Activated naive CD4-positive, alpha-beta T cell treated with anti-CD3 and anti-CD28 coated beads, Interleukin-2, amount 50 U/mL, for 24 hours (primary cell): ENCODE data around the gene ABAT.

Experiments used
- H3K27ac Mint-ChIP-seq: one replicate; pipeline ENCODE4 v1.8.0; 2021; ENCODE audit warnings: mild to moderate bottlenecking, mixed read lengths
- H3K27me3 Mint-ChIP-seq: one replicate; pipeline ENCODE4 v1.8.0; 2021; ENCODE audit warnings: mixed read lengths
- H3K36me3 Mint-ChIP-seq: one replicate; pipeline ENCODE4 v1.8.0; 2021; ENCODE audit warnings: mixed read lengths
- H3K4me1 Mint-ChIP-seq: one replicate; pipeline ENCODE4 v1.8.0; 2021; ENCODE audit warnings: mixed read lengths
- H3K4me3 Mint-ChIP-seq: one replicate; pipeline ENCODE4 v1.8.0; 2021; ENCODE audit warnings: mild to moderate bottlenecking, mixed read lengths
- H3K9me3 Mint-ChIP-seq: one replicate; pipeline ENCODE4 v1.8.0; 2021; ENCODE audit warnings: mixed read lengths

Gene ABAT

DNA sequence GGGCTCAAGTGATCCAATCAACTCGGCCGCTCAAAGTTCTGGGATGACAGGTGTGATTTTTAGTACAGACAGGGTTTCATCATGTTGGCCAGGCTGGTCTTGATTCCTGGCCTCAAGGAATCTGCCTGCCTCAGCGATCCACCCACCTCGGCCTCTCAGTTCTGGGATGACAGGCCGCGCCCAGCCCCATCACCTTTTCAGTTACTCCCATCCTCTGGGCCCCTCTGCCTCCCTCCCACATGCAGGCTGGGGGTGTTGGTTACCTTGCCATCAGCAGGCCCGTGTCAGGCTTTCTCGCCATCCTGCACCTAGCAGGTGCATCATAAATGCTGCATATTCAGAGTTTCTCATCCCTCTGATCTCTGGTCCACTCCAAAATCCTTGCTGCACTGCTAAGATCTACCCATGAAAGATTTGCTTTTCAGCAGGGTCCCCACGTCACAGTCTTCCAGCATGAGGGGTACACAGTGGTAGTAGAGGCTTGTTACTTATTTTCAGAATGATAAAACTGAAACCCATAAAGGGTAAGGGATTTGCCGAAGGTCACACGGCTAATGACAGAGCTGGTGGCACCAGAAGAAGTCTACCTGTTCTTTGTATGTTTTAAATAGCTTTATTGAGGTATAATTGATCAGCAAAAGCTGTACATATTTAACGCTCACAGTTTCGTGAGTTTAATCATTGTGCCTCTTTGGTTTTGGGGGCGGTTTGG, 139.8 kb downstream of the ABAT start:
- Mint-ChIP-seq H3K9me3 (no peaks in the 10 kb centered on the region), H3K27me3 (no peaks in the 10 kb centered on the region), H3K4me3 (no peak overlapping the region), H3K27ac (no peak overlapping the region), H3K4me1 (peaks cover 20% of the 10 kb centered on the region), H3K36me3 (peaks cover 22% of the 10 kb centered on the region)

DNA sequence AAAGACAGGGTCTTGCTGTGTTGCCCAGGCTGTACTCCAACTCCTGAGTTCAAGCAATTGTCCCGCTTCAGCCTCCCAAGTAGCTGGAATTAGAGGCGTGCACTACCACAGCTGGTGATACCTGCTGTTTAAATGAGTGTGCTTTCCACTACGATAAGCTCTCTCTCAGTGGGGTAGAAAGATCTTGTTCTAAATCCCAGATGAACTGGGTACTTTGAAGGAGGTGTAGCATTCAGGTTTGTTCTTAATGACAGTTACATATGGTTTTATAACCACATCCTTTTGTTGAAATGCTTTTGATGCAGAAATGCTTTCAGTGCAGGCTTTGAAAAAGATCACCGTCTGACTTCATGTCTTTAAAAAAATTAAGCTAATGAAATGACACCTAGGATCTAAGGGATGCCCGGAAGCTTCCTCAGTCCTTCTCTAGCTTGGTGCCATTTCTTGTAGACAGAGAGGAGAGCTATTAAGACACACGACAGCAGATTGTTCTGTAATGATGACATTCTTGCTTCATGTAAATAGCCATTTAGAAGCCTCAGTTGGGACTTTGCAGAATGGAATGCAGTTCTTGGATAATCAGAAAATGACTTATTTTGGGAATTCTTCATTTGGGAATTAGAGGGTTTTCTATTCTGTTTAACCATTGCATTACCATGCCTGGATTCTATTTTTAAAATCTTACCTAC, 142.7 kb downstream of the ABAT start:
- Mint-ChIP-seq H3K36me3 (peaks cover 26% of the 10 kb centered on the region), H3K4me3 (peak overlapping the region; percentile 30), H3K4me1 (peaks cover 25% of the 10 kb centered on the region), H3K9me3 (no peaks in the 10 kb centered on the region), H3K27ac (peak overlapping the region; percentile 68), H3K27me3 (no peaks in the 10 kb centered on the region)

DNA sequence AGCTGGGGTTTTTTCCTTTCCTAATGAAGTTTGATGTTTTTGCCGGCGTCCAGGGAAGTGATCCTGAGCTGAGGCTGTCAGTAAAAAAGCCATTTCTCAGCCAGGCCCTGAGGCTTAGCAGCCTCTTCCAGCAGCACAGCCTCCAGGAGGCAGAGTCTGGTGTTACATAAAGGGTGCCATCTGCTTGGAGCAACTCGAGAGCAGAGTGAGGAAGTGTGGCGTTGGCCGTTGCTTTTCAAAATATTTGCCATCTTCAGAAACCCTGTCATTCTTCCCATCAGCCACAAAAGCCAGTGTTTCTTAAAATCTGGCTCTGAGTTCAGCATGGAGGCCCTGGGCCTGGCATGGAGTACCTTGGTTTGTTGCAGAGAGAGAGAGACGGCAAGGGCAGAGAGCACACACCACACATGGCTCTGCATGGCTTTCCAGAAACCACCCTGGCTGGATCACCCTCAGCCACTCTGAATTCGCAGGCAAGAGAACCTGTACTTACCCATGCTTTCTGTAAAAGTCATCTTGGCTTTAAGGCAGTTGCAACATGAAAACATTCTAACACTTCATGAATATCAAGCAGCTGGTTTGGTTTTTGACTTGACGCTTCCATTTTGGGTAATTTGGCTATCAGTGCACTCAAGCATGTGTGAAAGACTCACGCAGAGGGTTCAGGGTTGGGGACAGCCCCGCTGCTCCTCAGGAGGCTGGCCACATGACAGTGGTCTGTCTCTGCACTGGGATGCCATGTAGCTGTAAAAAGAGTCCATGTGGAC, 144.3 kb downstream of the ABAT start:
- H3K9me3 Mint-ChIP-seq = no peaks in the 10 kb centered on the region
- H3K27me3 Mint-ChIP-seq = no peaks in the 10 kb centered on the region
- no peak overlapping the region for H3K4me3 Mint-ChIP-seq
- H3K4me1 Mint-ChIP-seq = peaks cover 27% of the 10 kb centered on the region
- H3K27ac Mint-ChIP-seq = no peak overlapping the region
- H3K36me3 Mint-ChIP-seq = peaks cover 23% of the 10 kb centered on the region

DNA sequence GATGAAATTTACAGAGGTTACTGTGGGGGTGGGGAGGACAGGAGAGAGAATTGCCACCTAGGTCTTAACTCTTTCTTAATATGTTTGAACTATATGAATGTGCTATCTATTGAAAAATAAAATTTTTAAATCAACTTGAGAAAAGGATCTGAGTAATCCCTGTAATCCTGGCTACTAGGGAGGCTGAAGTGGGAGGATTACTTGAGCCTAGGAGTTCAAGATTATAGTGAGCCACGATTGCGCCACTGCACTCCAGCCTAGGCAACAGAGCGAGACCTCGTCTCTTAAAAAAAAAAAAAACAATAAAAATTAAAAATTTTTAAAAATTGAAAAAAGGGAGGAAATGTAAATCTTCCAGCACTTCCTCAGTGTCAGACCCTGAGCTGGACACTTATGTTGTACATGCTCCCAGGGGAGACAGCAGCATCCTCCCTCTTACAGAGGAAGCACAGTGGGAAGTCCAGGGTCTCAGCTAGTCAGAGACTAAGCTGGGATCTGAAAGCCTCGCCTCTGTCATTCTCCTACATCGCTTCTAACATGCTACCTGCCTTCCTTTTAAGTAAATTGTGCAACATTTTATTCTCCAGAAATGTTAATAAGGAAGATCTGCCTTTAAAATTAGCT, 145.1 kb downstream of the ABAT start:
- Mint-ChIP-seq H3K27me3 (no peaks in the 10 kb centered on the region), H3K27ac (no peak overlapping the region), H3K4me1 (peaks cover 27% of the 10 kb centered on the region), H3K4me3 (no peak overlapping the region), H3K36me3 (peaks cover 23% of the 10 kb centered on the region), H3K9me3 (no peaks in the 10 kb centered on the region)

DNA sequence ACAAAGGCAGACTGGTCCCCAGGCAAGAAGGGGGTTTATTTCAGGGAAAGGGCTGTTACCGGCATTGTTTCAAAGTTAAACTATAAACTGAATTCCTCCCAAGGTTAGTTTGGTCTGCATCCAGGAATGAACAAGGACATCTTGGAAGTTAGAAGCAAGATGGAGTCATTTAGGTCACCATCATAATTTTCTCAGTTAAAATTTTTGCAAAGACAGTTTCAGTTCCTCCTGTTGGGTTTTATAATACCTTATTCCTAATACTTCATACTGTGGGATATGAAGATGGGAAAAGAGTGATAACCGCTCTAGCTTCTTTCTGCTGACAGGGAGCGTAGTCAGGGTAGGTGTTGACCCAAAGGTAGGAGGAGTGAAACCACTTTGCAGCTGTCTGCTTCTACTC, 148.0 kb downstream of the ABAT start:
- H3K4me3 Mint-ChIP-seq = no peak overlapping the region
- H3K36me3 Mint-ChIP-seq = peaks cover 11% of the 10 kb centered on the region
- H3K9me3 Mint-ChIP-seq = no peaks in the 10 kb centered on the region
- H3K27ac Mint-ChIP-seq = no peak overlapping the region
- peaks cover 16% of the 10 kb centered on the region for H3K4me1 Mint-ChIP-seq
- H3K27me3 Mint-ChIP-seq = no peaks in the 10 kb centered on the region

DNA sequence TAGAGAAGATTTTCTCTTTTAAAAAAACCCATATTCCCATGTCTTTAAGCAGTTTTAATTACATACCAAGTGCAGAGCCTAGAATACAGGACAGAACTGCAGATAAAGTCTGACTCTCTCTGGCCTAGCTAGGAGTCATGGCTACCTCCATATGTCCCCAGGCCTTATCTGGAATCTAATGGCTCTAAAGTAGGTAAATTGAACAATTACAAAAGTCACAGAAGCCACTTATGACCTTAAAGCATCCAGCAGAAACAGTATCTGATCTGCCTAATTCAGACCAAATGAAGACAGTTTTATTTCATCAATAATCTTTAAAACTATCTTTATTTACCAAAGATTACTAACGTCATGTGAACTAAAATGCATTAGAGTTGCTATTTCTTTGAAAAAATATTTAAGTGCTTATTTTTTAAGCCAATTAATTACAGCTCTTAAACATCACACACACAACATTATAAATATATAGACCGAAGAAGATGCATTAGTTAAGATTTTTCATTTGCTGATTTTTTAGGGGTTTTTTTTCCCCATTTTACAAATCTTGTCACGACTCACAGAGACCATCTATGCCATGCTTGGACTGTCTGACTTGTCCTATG, 152.0 kb downstream of the ABAT start:
- no peaks in the 10 kb centered on the region for H3K27me3 Mint-ChIP-seq
- H3K4me3 Mint-ChIP-seq = no peak overlapping the region
- peaks cover 6% of the 10 kb centered on the region for H3K4me1 Mint-ChIP-seq
- H3K27ac Mint-ChIP-seq = no peak overlapping the region
- H3K36me3 Mint-ChIP-seq = peaks cover 12% of the 10 kb centered on the region
- H3K9me3 Mint-ChIP-seq = no peaks in the 10 kb centered on the region

DNA sequence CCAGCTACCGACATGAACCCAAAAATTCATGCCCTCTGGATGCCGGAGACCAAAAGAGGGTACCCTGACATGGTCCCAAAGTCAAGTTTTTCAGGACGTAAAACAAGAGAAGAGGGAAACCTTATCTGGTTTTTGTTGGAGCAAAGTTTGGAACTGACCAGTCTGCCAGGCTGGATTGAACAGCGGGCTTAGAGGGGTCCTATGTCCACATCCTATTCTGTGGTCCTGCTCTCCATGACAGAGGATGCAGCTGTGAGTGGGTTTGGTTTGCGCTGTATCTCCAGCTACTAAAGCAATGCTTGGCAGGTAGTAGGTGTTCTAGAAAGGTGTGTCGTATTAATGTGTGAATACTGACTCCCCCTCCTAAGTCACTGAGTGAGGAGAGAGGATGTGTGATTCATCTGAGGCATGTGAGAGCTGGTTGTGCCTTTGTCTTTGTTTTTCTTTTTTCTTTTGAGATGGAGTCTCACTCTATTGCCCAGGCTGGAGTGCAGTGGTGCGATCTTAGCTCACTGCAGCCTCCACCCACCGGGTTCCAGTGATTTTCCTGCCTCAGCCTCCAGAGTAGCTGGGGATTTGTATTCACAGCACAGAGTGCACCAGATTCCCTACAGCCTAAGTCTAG, 154.2 kb downstream of the ABAT start:
- peaks cover 10% of the 10 kb centered on the region for H3K36me3 Mint-ChIP-seq
- H3K27ac Mint-ChIP-seq = no peak overlapping the region
- no peak overlapping the region for H3K4me3 Mint-ChIP-seq
- peaks cover 12% of the 10 kb centered on the region for H3K4me1 Mint-ChIP-seq
- no peaks in the 10 kb centered on the region for H3K9me3 Mint-ChIP-seq
- no peaks in the 10 kb centered on the region for H3K27me3 Mint-ChIP-seq

DNA sequence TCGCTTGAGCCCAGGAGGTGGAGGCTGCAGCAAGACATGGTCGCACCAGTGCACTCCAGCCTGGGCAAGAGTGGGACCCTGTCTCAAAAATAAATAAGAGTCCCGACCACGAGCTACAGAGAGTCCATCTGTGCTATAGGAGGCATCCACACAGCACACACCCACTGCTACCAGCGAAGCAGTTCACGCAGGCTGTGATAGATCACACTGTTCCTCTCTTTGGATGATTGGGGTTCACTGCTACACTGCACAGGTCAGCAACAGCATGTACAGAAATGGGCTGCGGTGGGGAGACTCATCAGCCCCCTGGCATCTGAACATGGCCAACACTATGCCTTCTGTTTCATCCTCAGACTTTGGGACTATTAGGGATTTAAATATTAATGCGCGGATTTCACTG, 157.0 kb downstream of the ABAT start:
- Mint-ChIP-seq H3K4me1 (peaks cover 17% of the 10 kb centered on the region), H3K4me3 (no peak overlapping the region), H3K27me3 (no peaks in the 10 kb centered on the region), H3K36me3 (peaks cover 10% of the 10 kb centered on the region), H3K27ac (no peak overlapping the region), H3K9me3 (no peaks in the 10 kb centered on the region)

DNA sequence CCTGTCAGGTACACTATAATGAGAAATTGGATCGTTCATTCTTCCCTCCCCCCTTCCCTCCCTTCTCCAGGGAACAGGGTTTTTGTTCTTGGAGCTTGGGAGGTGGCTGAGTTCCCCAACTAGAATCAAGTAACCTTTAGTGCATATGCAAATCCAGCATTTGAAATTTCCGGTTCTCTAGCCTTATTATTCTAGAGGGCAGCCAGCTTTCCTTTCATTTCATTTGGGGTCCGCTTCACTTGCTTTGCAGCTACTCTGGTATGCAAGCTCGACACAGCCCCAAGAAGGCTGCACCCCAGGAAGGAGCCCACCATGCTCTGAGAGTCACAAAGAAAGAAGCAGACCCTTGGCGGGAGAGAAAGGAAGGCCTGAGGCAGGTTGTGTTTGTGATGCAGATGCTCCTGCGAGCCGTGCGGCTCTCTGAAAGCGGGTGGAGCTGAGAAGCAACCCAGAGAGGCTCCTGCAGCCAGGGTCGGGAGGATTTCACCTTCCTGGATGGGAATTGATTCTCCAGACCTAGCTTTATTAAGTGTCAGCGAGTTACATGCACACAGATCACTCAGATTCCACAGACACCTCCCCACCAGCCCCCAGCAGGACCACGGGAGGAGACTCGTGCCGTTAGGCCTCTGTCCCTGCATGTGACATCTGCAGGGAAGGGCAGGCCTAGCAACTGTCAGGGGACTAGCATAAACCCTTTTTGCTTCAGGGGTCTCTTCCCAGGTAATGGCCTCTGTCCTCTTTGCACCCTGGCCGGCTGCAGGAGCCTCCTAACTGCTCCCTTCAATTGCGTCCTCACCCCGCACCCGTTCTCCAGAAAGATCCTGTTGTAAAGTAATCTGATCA, 157.7 kb downstream of the ABAT start:
- Mint-ChIP-seq H3K36me3 (peaks cover 10% of the 10 kb centered on the region), H3K27ac (no peak overlapping the region), H3K4me1 (peaks cover 17% of the 10 kb centered on the region), H3K27me3 (no peaks in the 10 kb centered on the region), H3K9me3 (no peaks in the 10 kb centered on the region), H3K4me3 (no peak overlapping the region)

DNA sequence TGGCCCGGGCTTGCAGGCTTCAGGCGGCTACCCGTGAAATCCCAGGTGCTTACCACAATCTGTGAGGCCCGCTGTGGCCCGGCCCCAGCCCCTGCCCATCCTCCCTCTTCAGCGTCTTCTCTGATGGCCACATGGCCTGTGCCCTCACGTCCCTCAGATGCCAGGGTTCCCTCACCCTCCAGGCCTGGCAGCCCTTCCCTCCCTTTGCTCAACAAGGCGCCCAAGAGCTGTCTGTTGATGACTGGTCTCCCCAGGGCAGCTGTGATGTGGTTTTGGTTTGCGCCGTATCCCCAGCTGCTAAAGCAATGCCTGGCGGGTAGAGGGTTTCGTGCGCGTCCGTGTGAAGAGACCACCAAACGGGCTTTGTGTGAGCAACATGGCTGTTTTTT, 158.3 kb downstream of the ABAT start:
- peaks cover 10% of the 10 kb centered on the region for H3K36me3 Mint-ChIP-seq

More for the DNA sequence above, 158.3 kb downstream of the ABAT start:
- H3K27ac Mint-ChIP-seq = peak overlapping the region; percentile 41
- H3K27me3 Mint-ChIP-seq = no peaks in the 10 kb centered on the region
- H3K4me1 Mint-ChIP-seq = peaks cover 17% of the 10 kb centered on the region
- H3K4me3 Mint-ChIP-seq = no peak overlapping the region
- H3K9me3 Mint-ChIP-seq = no peaks in the 10 kb centered on the region
